HG03378 (cell line): Measurements from ENCODE around the gene RASGRF1.
"Not testable (repeated sequence)": the region's sequence is repeated elsewhere in the genome, so short reads cannot be mapped to it uniquely, and the experiment has no call there.

Experiments
- ATAC-seq: cut with Tn5 transposase; IDR thresholded peaks from one replicate; pipeline ENCODE4 v1.9.1; 2021; ENCODE audit warnings: mild to moderate bottlenecking, moderate library complexity; ENCODE audit not compliant: unreplicated experiment

The RASGRF1 gene

DNA sequence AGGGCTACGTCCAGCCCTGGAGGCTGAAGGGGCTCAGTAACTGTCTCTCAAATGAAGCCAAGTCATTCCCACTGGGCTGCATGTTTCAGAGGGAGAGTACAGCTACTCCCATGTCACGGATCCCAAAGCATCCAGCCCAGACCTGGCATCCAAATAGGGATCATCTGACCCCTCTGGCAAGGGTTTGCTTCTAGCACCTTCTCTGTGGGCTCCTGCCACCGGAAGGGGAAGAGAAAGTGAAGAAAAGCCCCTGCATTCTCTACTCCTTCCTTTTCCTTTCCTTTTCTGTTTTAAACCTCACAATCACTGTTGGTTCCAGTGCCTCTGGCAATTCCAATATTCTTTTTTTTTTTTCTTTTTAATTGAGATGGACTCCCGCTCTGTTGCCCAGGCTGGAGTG, 81.2 kb downstream of the RASGRF1 start:
- ATAC-seq: no peak

DNA sequence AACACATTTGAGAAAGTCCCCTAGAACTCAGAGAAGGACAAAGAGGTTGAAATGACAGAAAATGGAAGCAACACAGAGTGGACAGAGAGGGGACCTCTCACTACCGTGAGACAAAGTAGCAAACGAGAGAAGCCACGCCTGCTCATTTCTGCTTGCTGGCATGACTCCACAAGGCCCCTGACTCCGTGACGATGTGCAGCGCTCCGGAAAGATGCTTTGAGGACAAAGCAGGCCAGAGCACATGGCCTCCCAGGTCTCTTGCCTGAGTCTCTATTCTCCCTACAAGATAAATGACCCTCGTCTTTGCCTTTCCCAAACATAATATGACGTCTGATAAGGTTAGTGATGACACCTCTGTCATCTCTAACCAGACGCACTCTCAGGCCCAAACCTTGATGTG, 81.9 kb downstream of the RASGRF1 start:
- no peak for ATAC-seq

DNA sequence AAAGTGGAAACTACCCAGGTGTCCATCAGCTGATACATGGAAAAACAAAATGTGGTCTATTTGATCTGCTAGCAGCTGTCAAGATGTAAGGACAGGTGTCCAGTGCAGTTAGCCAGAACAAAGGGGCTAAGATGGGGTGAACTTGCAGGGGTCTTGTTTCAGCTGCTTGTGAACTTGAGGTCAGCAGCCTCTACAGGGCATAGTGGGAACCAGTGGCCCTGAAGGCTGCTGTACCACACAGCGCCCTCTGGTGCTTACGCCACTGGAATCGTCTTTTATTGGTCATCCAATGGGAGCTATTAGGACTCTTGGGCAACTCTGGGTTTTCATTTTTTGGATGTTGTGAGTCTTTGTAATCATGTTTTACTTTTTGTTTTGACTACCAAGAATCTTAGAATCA, 83.5 kb downstream of the RASGRF1 start:
- ATAC-seq: no peak

DNA sequence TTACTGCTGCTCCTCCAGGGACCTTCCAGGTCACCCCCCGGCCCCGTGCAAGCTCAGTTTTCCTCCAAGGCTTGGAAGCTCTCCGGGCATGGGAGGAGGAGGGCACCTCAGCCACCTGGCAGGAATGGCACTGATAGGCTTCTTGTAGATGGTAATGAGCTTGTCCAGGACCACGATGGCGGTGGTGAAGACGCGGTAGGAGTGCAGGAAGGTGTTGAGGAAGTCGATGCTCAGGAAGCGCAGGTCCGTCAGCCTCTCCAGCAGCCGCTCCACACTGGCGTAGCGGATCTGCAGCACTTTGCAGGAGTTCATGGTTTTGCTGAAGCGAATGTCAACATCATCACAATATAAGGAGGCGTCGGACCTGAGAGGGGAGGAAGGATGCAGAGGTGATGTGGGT, 84.5 kb downstream of the RASGRF1 start:
- ATAC-seq: no peak

DNA sequence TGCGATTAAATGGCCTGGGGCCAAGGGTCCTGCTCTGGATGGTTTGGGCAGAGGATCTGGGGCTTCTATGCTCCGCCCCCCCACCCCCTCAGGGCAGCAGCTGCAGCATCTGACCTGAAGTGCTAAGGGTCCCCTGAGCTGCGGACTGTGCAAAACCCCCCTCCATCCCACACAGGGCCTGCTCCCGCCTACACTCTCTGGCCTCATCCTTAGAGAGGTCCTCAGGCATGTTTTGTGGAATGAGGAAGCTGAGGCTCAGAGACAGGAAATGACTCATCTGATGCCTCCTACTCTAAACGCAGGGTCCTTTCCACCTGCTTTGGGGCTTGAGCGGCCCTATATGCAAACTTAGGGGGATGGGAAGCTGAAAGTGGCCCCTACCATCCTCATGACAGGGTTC, 86.2 kb downstream of the RASGRF1 start:
- ATAC-seq: peak; percentile 80

DNA sequence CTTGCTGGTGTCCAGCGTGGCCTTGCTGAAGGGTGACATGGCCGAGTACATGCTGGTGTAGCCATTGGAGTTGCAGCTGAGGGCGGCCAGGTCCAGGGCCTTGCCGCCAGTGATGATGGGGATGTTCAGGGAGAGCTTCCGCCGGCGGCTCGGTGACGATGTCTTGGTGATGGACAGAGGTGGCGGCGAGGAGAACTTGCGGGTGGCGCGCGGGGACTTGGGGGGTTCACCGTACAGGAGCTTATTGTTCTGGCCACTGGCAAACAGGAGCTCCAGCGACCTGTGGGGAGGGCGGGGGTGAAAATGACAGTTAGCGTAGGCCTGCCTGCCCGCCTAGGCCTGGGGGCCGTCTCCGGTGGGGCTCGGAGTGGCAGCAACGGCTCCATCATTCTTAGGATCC, 86.7 kb downstream of the RASGRF1 start:
- no peak for ATAC-seq

DNA sequence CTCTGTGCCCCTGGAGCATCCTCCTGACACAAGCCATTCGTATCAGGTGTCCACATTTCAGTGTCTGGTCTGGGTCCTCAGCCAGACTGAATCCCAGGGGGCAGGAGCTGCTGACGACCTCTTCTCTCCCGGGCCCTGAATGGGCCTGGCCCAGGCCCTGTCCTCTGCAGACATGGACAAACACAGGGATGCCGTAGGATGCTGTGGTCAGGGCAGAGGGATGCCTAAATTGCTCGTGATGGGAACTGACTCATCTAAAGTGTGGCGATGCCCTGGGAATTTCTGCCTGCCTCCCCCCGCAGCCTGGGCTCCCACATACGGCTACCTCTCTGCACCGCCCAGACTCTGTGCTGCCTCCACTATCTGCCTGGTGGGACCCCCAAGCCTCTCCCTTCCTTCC, 87.3 kb downstream of the RASGRF1 start:
- ATAC-seq: no peak

DNA sequence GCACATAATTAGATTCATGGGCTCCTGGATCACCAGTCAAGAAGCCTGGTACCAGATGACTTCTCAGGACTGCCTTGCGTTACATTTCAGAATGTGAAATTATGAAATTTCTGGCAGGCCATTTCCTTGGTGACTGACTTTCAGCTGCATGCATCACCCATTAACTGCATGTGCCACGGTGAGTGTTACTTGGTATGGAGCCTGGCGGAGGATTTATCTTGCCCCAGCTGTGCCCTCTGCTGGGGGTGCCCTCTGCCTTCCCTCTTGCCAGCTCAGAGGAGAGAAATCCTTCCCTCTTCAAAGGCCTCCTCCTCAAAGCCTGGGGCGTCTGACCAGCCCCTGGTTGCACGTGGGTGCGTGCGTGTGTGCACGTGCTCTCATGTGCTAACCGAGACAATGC, 88.0 kb downstream of the RASGRF1 start:
- ATAC-seq: no peak

DNA sequence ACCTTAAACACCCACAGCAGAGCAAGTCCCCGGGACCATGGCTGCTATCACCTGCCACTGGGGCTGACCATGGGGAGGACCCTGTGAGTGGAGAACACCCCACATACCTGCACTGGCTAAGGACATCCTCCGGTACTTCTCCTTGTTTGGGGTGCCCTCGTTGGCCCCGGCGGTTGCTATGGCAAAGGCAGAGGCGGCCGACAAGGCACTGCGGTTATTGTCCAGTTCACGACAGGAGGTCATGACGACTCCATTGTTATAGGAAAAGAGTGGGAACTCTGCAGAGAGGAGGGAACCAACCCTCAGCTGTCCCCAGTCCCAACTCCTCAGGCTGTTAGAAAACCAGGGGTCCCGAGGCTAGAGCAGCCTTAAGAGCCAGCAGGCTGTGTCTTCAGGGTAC, 90.9 kb downstream of the RASGRF1 start:
- no peak for ATAC-seq

DNA sequence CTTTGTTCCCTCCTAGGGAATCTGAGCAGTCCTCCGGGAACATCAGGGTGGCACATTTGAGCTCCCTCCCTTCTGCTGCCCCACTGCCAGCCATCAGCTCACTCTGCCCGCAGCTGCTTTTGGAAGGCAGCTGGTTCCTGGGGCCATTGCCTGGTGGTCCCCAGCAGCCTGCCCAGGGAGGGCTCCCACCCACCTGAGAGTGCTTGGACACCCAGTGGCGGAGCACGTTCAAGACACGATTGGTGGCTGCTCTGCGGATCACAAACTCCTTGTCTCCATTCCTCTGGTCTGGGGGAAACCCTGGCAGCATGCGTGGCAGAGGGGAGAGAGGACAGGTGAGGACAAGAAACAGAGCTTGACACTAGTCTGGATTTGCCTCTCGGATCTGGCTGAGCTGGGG, 92.1 kb downstream of the RASGRF1 start:
- no peak for ATAC-seq

DNA sequence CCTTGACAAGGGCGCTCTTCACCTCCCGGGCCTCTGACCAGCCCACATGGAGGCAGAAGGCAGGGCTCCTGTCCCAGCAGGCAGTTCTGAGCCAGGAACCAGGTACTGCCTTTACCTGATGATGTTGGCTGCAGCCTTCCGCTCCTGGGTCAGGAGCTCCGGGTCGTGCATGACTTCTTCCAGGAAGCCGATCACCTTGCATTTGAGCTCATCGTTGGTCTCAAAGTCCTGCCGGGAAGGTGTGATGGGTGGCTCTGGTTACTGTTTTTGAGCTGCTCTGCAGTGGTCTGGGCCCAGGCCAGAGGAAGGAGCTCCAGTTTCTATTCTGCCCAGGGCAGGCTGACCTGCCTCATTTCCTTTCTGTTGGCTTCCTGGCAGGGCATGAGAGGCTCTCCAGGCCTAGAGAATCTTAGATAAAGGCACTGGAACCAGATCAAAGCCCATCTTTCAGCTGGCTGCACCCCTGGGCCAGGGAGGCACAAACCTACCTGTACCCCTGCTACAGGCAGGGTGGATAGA, 92.5 kb downstream of the RASGRF1 start:
- ATAC-seq: no peak

DNA sequence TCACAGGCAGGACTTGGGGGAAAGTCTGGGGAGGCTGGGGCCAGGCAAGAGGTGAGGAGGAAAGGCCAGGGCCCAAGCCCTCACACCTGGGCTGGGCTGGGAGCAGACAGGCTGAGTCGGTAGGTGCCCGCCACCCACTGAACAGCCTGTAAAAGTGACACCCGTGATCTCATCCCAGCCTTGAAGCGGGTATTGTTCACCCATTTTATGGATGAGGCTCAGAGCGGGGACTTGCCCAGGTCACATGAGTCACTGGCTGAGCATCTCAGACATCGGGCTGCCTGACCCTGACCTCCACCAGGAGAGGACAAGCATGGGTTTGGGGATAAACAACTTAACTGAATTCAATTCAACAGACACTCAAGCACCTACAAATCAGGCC, 93.7 kb downstream of the RASGRF1 start:
- ATAC-seq: no peak

DNA sequence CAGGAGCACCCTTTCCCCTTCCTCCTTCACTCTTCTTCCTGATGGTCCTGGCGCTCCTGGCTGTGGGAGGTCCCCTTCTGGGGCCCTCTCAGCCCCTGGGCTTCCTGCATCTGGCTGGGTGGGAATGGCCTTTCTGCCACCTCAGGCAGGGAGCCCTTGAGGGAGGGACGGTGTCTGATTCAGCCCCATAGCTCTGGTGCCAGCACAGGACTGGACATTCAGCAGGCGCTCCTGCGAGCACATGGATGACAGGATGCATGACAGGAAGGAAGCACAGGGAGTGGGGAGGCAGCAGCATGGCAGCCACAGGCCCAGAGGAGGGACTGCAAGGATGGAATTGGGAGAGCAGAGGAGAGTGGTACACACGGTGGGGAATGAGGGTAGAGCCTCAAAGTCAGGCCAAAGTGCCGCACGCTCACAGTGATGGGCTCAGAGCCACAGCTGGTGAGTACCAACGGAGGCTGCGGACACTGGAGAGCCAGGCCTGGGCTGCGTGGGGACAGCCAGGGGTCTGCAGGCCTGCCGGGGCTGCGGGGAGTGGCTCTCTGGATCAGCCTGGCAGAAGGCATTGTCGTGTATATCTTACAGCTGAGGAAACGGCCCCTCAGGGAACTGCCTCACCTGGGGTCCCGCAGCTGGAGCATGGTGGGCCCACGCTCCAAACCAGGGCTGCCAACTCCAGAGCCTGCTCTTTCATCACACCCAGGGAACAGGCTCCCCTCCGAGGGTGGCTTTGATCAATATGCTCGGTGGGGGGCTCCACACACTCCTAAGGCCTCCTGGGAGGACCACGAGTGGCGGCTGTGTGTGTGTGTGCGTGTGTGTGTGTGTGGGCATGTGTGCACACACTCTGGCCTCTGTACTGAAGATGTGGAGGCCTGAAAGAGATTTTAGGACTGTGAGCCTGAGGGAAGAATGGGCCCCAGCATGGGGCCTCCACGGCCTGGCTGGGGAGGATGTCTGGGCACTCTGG, 94.4 kb downstream of the RASGRF1 start:
- no peak for ATAC-seq

DNA sequence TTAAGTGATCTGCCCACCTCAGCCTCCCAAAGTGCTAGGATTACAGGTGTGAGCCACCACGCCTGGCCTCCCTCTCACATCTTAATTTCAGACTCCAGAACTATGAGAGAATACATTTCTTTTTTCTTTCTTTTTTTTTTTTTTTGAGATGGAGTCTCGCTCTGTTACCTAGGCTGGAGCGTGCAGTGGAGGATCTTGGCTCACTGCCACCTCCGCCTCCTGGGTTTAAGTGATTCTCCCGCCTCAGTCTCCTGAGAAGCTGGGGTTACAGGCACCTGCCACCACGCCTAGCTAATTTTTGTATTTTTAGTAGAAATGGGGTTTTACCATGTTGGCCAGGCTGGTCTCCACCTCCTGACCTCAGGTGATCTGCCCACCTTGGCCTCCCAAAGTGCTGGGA, 95.4 kb downstream of the RASGRF1 start:
- not testable (repeated sequence) for ATAC-seq

DNA sequence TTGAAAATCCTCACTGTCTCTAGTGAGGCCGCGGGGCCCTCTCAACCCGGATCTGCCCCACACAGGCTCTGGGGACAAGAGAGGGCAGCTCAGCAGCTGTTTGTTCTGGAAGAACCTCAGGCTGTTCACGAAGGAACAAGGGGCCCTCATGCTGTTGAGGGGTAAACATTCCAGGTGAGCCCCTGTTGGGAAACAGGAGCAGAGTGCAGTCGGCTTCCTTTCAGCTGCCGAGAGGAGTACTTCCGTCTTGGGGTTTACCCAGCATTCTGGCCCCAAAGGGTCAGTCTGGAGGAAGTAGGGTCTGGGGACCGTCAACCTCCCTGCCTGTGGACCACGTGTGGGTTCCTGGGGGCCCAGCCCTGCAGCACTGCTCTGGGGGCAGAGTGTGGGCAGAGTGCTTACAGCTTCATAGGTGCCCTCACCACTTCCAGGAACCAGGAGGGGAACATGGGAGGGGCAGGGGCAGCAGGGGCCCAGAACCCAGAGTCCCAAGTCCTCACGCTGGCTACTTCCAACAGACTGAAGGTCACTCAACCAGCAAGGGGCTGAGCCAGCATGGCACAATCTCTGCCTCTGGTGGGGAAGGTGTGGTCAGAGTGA, 96.5 kb downstream of the RASGRF1 start:
- no peak for ATAC-seq

DNA sequence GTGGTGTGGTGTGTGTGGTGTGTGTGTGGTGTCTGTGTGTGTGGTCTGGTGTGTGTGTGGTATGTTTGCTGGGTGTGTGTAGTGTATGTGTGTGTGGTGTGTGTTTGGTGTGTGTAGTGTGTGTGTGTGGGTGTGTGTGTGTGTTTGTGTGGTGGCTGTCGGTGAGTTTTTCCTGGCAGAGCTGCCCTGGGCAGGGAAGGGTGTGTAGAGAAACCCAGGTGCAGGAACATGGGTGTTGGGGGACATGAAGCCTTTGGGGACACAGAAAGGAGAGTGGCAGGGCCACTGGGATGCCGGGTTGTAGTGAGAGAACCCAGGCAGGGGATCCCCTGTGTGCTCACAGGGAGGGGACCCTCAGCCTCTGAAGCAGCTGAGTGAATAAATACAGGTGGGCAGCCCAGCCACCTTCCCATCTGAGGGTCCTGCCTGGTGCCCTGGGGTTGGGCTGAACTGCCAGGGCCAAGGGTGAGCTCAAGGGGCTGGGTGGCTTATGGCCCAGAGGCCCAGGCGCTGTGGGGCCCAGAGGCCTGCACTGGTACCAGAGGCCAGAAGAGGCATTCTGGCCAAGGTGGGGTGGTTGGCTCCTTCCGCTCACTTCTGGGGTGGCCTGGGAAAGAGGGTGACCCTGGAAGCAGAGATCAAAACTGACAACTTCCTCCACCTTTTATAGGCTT, 97.2 kb downstream of the RASGRF1 start:
- no peak for ATAC-seq

DNA sequence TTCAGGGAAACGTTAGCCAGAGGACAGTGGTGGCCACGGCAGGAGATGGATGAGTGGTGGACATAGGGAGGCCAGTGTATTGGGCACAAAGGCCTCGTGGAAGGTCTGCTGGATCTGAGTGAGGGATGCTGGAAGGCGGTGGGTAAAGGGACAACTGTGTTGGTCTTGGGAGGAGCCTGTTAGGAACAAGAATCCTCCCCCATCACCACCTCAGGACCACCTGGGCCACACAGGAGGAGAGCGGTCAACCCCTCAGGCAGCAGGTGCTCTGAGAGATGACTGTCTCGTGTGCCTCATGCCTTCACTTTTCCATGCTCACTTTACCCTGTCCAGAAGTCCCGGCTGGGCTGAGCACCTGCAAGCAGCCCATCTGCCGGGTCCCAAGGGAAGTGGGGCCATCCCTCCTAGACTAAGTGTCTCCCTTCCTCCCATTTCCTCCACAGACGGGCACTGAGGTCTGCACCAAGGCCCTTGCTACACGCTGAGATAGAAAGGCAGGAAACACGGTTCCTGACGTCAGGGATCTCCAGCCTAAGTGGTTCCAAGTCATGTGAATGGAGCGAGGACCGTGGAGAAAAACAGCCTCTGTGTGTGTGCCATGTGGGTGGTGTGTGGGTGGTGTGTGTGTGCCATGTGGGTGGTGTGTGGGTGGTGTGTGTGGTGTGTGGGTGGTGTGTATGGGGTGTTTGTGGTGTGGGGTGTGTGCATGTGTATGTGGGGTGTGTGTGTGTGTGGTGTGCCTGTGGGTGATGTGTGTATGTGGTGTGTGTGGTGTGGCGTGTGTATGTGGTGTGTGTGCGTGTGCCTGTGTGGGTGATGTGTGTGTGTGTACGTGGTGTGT, 97.9 kb downstream of the RASGRF1 start:
- ATAC-seq: no peak

DNA sequence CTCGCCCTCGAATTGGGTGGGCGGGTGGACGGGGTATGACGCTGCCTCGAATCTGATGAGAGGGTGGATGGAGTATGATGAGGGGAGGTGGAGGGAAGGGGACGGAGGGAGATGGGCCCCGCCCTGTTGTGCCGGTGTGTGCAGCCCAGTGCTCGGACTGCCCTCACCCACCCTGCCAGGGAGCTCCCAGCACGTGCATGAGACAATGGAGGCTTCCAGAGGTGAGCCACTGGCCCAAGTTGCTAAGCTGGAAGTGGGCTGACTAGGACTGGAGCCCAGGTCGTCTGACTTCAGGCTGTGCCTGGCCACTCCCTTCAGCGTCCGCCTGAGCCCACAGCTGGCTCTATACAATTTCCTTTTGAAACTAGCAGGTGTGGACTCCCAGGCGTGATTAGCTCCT, 98.7 kb downstream of the RASGRF1 start:
- ATAC-seq: no peak

DNA sequence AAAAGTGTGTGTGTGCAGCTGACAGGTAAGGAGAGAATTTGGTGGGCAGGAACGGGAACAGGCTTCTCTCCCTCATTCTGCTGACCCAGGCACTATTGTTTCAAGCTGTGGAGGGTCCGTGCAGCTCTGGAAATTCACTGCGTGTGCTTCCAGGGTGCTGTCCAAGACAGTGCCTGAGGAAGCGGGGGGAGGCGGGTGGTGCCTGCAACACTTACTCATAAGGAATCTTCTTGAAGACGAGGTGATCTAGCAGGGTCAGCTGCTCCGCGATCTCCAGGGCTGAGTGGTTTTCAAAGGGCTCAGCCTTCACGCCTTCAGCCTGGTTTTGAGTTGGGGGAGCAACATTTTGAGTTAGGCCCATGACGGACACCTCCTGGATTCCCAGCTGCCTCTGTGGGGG, 99.1 kb downstream of the RASGRF1 start:
- no peak for ATAC-seq

DNA sequence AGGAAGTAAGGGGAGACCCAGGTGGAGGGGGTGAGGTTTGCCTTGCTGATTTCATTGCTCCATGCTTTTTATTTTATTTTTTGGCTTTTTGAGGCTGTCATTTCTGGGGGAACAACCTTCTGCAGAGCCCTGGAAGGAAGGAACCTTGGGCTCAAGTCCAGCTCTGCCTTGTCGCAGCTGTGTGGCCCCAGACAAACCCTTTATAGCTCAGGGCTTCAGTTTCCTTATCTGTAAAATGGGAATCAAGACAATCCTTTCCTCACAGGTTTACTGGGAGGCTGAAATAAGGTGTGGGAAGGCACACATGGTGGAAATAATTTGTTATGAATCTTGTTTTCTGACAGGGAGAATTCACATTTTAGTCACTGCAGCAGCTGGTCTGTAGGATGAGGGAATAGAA, 100.3 kb downstream of the RASGRF1 start:
- no peak for ATAC-seq

DNA sequence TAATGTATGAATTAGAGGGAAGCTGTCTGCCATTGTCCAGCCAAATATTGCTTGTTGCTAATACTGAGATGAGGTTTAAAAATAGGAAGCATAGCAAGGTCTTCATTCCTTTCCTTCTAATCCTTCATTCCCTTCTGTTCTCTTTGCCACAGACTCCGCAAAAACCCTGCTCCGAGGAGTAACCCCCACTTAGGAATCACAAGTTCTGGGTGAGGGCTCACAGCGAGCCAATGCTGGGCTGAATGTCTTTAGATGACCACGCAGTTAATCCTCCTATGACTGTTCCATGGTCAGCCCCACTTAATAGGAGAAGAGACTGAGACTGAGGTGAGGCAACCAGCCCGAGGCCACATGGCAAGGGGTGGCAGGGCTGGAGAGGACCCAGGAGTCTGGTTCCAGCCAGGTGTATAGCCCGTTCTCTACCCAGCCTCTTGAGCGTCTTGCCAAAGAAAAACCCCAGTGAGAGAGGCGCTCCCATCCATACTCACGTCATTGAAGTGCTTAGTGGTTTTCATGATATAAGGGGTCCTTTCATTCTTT, 100.8 kb downstream of the RASGRF1 start:
- no peak for ATAC-seq
